ENCODE data around the gene YPEL2.

Gene YPEL2

GRCh38 chr17:59428916-59429485 is 97.5 kb downstream of the YPEL2 start:
- no peak for DNase-seq (ENCODE audit: low read depth in 3 of 3, low spot score in 1 of 3)

GRCh38 chr17:59431601-59432000 is 100.1 kb downstream of the YPEL2 start:
- DNase-seq (ENCODE audit: low read depth in 3 of 3, low spot score in 1 of 3), result no peak

GRCh38 chr17:59432657-59433056 is 101.2 kb downstream of the YPEL2 start:
- no peak for DNase-seq (ENCODE audit: low read depth in 3 of 3, low spot score in 1 of 3)

GRCh38 chr17:59433586-59433985 is 102.1 kb downstream of the YPEL2 start:
- no peak for DNase-seq (ENCODE audit: low read depth in 3 of 3, low spot score in 1 of 3)

- no peak for DNase-seq (ENCODE audit: low read depth in 3 of 3, low spot score in 1 of 3)
These were observed 103.0 kb downstream of the YPEL2 start for GRCh38 chr17:59434429-59434828.

GRCh38 chr17:59435238-59435637 is 103.8 kb downstream of the YPEL2 start:
- no peak for DNase-seq (ENCODE audit: low read depth in 3 of 3, low spot score in 1 of 3)

GRCh38 chr17:59436900-59437299 is 105.4 kb downstream of the YPEL2 start:
- no peak for DNase-seq (ENCODE audit: low read depth in 3 of 3, low spot score in 1 of 3)

GRCh38 chr17:59437791-59438281 is 106.4 kb downstream of the YPEL2 start:
- DNase-seq (ENCODE audit: low read depth in 3 of 3, low spot score in 1 of 3), result no peak

- DNase-seq (ENCODE audit: low read depth in 3 of 3, low spot score in 1 of 3), result no peak
These were observed 107.8 kb downstream of the YPEL2 start for GRCh38 chr17:59439262-59439661.

GRCh38 chr17:59439741-59440211 is 108.3 kb downstream of the YPEL2 start:
- no peak for DNase-seq (ENCODE audit: low read depth in 3 of 3, low spot score in 1 of 3)

- DNase-seq (ENCODE audit: low read depth in 3 of 3, low spot score in 1 of 3), result peak; percentile 58 to 69 (median 66)
These were observed 109.5 kb downstream of the YPEL2 start for GRCh38 chr17:59440757-59441463.

GRCh38 chr17:59441464-59442096 is 110.1 kb downstream of the YPEL2 start:
- no peak for DNase-seq (ENCODE audit: low read depth in 3 of 3, low spot score in 1 of 3)

- no peak for DNase-seq (ENCODE audit: low read depth in 3 of 3, low spot score in 1 of 3)
These were observed 111.7 kb downstream of the YPEL2 start for GRCh38 chr17:59443106-59443505.
